A549 (cell line): ENCODE results near the gene TENT5C. TPM values are rescaled to one million over a fixed set of nuclear protein-coding genes. Genes with fewer than 3 reads are reported as not detected.

Experiments used
- ATAC-seq, 2 experiments: fragments of 200-7000 bp in 1 of 2; fragments of >200 bp in 1 of 2; cut with Nextera tagmentation in 1 of 2; cut with Tn5 transposase in 1 of 2; 3 replicates each; pipeline versions ENCODE4 v1.8.0 to v1.9.1; 2018 to 2020; ENCODE audit warnings: mild to moderate bottlenecking in 1 of 2, moderate library complexity in 1 of 2
- CTCF ChIA-PET: fragments of 300-600 bp; sonication (Branson Sonifier 250); formaldehyde crosslinking; extraction: SDS; loops from one replicate; lab custom pipeline; 2021; ENCODE audit warnings: antibody characterized with exemption, inconsistent platforms; lab: Yijun Ruan, JAX
- POLR2A ChIA-PET: fragments of 350-600 bp; formaldehyde crosslinking; extraction: SDS; loops from one replicate; lab custom pipeline; 2021; ENCODE audit warnings: antibody characterized with exemption, inconsistent platforms; lab: Yijun Ruan, JAX
- DNase-seq, 2 experiments: peaks; one replicate each; pipeline versions ENCODE4 v3.0.0 to v3.0.0-alpha.2; 2011 to 2016; ENCODE audit warnings: low read depth in 1 of 2, low spot score in 1 of 2
- FAIRE-seq: peaks from 2 replicates; lab custom pipeline; 2011; peaks lifted over from hg19 to GRCh38; lab: Jason Lieb, UNC
- H3K27ac ChIP-seq, 2 experiments: fragments of >200 bp; sonication (Bioruptor Twin); formaldehyde crosslinking; 3 replicates each; pipeline ENCODE4 v1.5.1; 2016 to 2017
- H3K4me1 ChIP-seq: fragments of >200 bp; sonication (Bioruptor Twin); formaldehyde crosslinking; 3 replicates; pipeline ENCODE4 v1.6.1; 2016
- H3K4me2 ChIP-seq: fragments of >200 bp; sonication (Bioruptor Twin); formaldehyde crosslinking; 3 replicates; pipeline ENCODE4 v1.6.1; 2016
- H3K4me3 ChIP-seq: fragments of >200 bp; sonication (Bioruptor Twin); formaldehyde crosslinking; 3 replicates; pipeline ENCODE4 v1.5.1; 2016
- H3K9me3 ChIP-seq: fragments of >200 bp; sonication (Bioruptor Twin); formaldehyde crosslinking; 3 replicates; pipeline ENCODE4 v1.6.1; 2016
- BHLHE40 ChIP-seq: IDR thresholded peaks from 2 replicates; pipeline ENCODE4 v1.6.1; 2012; ENCODE audit warnings: low read depth, low read length, inconsistent platforms
- CBX2 ChIP-seq: fragments of 200-600 bp; sonication (generic); IDR thresholded peaks from 2 replicates; pipeline ENCODE4 v1.6.1; 2016; ENCODE audit warnings: low read depth, mild to moderate bottlenecking, borderline replicate concordance
- CBX8 ChIP-seq: fragments of 200-600 bp; sonication (generic); IDR thresholded peaks from 2 replicates; pipeline ENCODE4 v1.6.1; 2016
- EHF ChIP-seq: fragments of 250-450 bp; sonication (Bioruptor Pico); IDR thresholded peaks from 2 replicates; pipeline ENCODE4 v1.5.0; 2020; ENCODE audit warnings: mild to moderate bottlenecking
- EHMT2 ChIP-seq: fragments of 200-600 bp; sonication (generic); IDR thresholded peaks from 2 replicates; pipeline ENCODE4 v1.6.1; 2016; ENCODE audit warnings: antibody characterized with exemption, low read depth, mild to moderate bottlenecking, moderate library complexity
- ELK1 ChIP-seq: fragments of 150-350 bp; IDR thresholded peaks from 2 replicates; pipeline ENCODE4 v1.6.1; 2014; ENCODE audit warnings: low read depth, mild to moderate bottlenecking, low read length
- EP300 ChIP-seq, 2 experiments: fragments of >200 bp; sonication (Bioruptor Twin); formaldehyde crosslinking; IDR thresholded peaks; 2 replicates in 1 of 2; 3 replicates in 1 of 2; pipeline ENCODE4 v1.6.1; 2016 to 2017
- ESRRA ChIP-seq: fragments of 150-350 bp; IDR thresholded peaks from 2 replicates; pipeline ENCODE4 v1.6.1; 2014; ENCODE audit warnings: mild to moderate bottlenecking, low read length, borderline replicate concordance
- FOXS1 ChIP-seq: fragments of 250-450 bp; sonication (Bioruptor Pico); IDR thresholded peaks from 2 replicates; pipeline ENCODE4 v1.5.0; 2020; ENCODE audit warnings: mild to moderate bottlenecking, moderate library complexity
- GATA3 ChIP-seq: IDR thresholded peaks from 2 replicates; pipeline ENCODE4 v1.6.1; 2012; ENCODE audit warnings: borderline replicate concordance
- HDAC2 ChIP-seq: fragments of 200-600 bp; sonication (generic); IDR thresholded peaks from 2 replicates; pipeline ENCODE4 v1.6.1; 2016
- HEYL ChIP-seq: fragments of 250-450 bp; sonication (Bioruptor Pico); IDR thresholded peaks from 2 replicates; pipeline ENCODE4 v1.8.0; 2021; ENCODE audit warnings: mild to moderate bottlenecking, moderate library complexity
- HOXB13 ChIP-seq: fragments of 250-450 bp; sonication (Bioruptor Pico); IDR thresholded peaks from 2 replicates; pipeline ENCODE4 v1.5.0; 2020; ENCODE audit warnings: low read depth, mild to moderate bottlenecking, moderate library complexity
- HOXB5 ChIP-seq: fragments of 250-450 bp; sonication (Bioruptor Pico); IDR thresholded peaks from 2 replicates; pipeline ENCODE4 v1.5.0; 2020; ENCODE audit warnings: mild to moderate bottlenecking, moderate library complexity
- JUN ChIP-seq, 2 experiments: fragments of >200 bp; sonication (Bioruptor Twin); formaldehyde crosslinking; IDR thresholded peaks; 2 replicates in 1 of 2; 3 replicates in 1 of 2; pipeline ENCODE4 v1.6.1; 2016 to 2017
- JUNB ChIP-seq: fragments of >200 bp; sonication (Bioruptor Twin); formaldehyde crosslinking; IDR thresholded peaks from 2 replicates; pipeline ENCODE4 v1.6.1; 2016
- KDM1A ChIP-seq: fragments of 200-600 bp; sonication (generic); IDR thresholded peaks from 2 replicates; pipeline ENCODE4 v1.6.1; 2016; ENCODE audit warnings: low read depth, mild to moderate bottlenecking
- MAFK ChIP-seq: fragments of 450-650 bp; IDR thresholded peaks from 2 replicates; pipeline ENCODE4 v1.6.1; 2014; ENCODE audit not compliant: partially characterized antibody
- MAZ ChIP-seq: fragments of 150-350 bp; IDR thresholded peaks from 2 replicates; pipeline ENCODE4 v1.6.1; 2014; ENCODE audit warnings: antibody characterized with exemption, low read depth, low read length, borderline replicate concordance
- NFE2L2 ChIP-seq: fragments of 150-350 bp; conservative IDR thresholded peaks from 2 replicates; pipeline ENCODE4 v1.6.1; 2014; ENCODE audit warnings: low read length
- NPAS2 ChIP-seq: fragments of 250-450 bp; sonication (Bioruptor Pico); IDR thresholded peaks from 2 replicates; pipeline ENCODE4 v1.8.0; 2022; ENCODE audit warnings: mild to moderate bottlenecking, moderate library complexity, borderline replicate concordance
- NR3C1 ChIP-seq: fragments of >200 bp; sonication (Bioruptor Twin); formaldehyde crosslinking; IDR thresholded peaks from 3 replicates; pipeline ENCODE4 v1.6.1; 2017
- POLR2A ChIP-seq: IDR thresholded peaks from 2 replicates; pipeline ENCODE4 v1.6.1; 2012; ENCODE audit warnings: mild to moderate bottlenecking, low read length
- POLR2AphosphoS2 ChIP-seq: conservative IDR thresholded peaks from 2 replicates; pipeline ENCODE4 v1.6.1; 2012; ENCODE audit warnings: low read length, improper control_type of control experiment, inconsistent platforms
- RAD21 ChIP-seq, 2 experiments: fragments of >200 bp in 1 of 2; sonication (Bioruptor Twin) in 1 of 2; formaldehyde crosslinking in 1 of 2; IDR thresholded peaks in 1 of 2; conservative IDR thresholded peaks in 1 of 2; 2 replicates in 1 of 2; 3 replicates in 1 of 2; pipeline ENCODE4 v1.6.1; 2012 to 2018; ENCODE audit warnings: inconsistent platforms in 1 of 2
- RCOR1 ChIP-seq: fragments of 150-350 bp; IDR thresholded peaks from 2 replicates; pipeline ENCODE4 v1.6.1; 2014; ENCODE audit warnings: antibody characterized with exemption, low read length, low read depth
- TFCP2L1 ChIP-seq: fragments of 250-450 bp; sonication (Bioruptor Pico); IDR thresholded peaks from 2 replicates; pipeline ENCODE4 v1.5.0; 2021; ENCODE audit warnings: mild to moderate bottlenecking
- TP53 ChIP-seq: fragments of 250-450 bp; sonication (Bioruptor Pico); IDR thresholded peaks from 2 replicates; pipeline ENCODE4 v1.5.0; 2021; ENCODE audit warnings: mild to moderate bottlenecking, moderate library complexity
- ZC3H11A ChIP-seq: fragments of 450-650 bp; IDR thresholded peaks from 2 replicates; pipeline ENCODE4 v1.6.1; 2014; ENCODE audit warnings: antibody characterized with exemption, mild to moderate bottlenecking
- ZFP36 ChIP-seq: fragments of 450-650 bp; IDR thresholded peaks from 2 replicates; pipeline ENCODE4 v1.6.1; 2014; ENCODE audit warnings: borderline replicate concordance; ENCODE audit not compliant: partially characterized antibody
- ZNF302 ChIP-seq: fragments of 250-450 bp; sonication (Bioruptor Pico); IDR thresholded peaks from 2 replicates; pipeline ENCODE4 v1.9.0; 2021; ENCODE audit warnings: inconsistent platforms, mild to moderate bottlenecking, moderate library complexity
- WGBS: methylation state at CpG from one replicate; pipeline ENCODE4 v1.1.6; 2017; ENCODE audit errors: missing lambda C conversion rate; 5-methylcytosine and 5-hydroxymethylcytosine counted together
- polyA plus RNA-seq, 4 experiments: library from polyadenylated mRNA; depleted of rRNA in 3 of 4; stranded (reverse); fragments of >200 nt; fragmentation: RNase III in 1 of 4; extraction: RNeasy Plus Mini Kit Qiagen cat#74134 plus additional on column Dnase treatment in 1 of 4; gene quantifications; 2 replicates in 3 of 4; 3 replicates in 1 of 4; pipeline ENCODE4 v1.2.3, GENCODE V29; 2011 to 2017
- TF ChIP-seq, protein P1 (sequence below): IDR thresholded peaks from 2 replicates; pipeline ENCODE4 v1.6.1; 2012
- TF ChIP-seq, protein P2 (sequence below): fragments of >200 bp; sonication (Bioruptor Twin); formaldehyde crosslinking; IDR thresholded peaks from 3 replicates; pipeline ENCODE4 v1.6.1; 2016

Gene TENT5C
- polyA plus RNA-seq, 2 of the 4 experiments (the other 2 are of a cell fraction), result 0.14 to 0.17 TPM

DNA sequence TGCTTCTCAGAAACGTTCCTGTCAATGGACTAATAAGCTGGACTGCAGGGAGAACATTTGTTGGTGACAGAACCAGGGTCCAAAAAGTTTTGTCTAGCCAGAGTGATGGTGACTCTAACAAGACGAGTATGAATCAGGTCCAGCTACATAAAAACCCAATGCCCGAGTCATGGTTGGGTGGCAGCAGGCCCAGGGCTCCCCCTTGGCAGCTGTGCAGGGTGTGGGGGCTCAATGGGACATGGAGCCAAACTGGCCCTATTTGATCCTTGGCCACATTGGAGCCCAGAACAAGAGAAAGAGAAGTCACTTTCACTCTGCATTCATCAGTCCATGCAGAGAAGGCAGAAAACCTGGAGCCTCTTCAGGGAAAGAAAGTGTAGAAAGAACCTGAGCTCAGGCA lies 37.9 kb upstream of the TENT5C start:
- ChIA-PET CTCF (interaction anchor here (0.7 to 1.6 kb wide), 3 partner anchors 14 to 186 kb away, joined by 3 to 7 read pairs (median 4); no protein-coding TSS in a partner anchor), POLR2A (no interaction called here)
- Histone ChIP-seq H3K4me2 (no peak overlapping the region), H3K4me3 (no peak overlapping the region), H3K27ac (no peak overlapping the region), H3K4me1 (no peaks in the 10 kb centered on the region), H3K9me3 (no peaks in the 10 kb centered on the region)
- FAIRE-seq (no peak), DNase-seq (no peak), ATAC-seq (no peak)
- WGBS, result 37% methylated on average over 3 of the region's 3 CpGs
- TF ChIP-seq HEYL (no peak), EHF (no peak), EP300 (IDR thresholded peaks at IDR 0.05) (no peak), CBX8 (no peak), HOXB13 (no peak), ZNF302 (CRISPR knock-in tag) (no peak), GATA3 (no peak), TP53 (CRISPR knock-in tag) (no peak), MAZ (no peak), BHLHE40 (no peak), RCOR1 (no peak), HOXB5 (CRISPR knock-in tag) (no peak), TFCP2L1 (CRISPR knock-in tag) (no peak), NR3C1 (no peak), MAFK (no peak), JUN (IDR thresholded peaks at IDR 0.05) (no peak), RAD21 (conservative IDR thresholded peaks at IDR 0.05 in 1 of 2, IDR thresholded peaks at IDR 0.05 in 1 of 2) (no peak), FOXS1 (no peak), ZFP36 (no peak)

DNA sequence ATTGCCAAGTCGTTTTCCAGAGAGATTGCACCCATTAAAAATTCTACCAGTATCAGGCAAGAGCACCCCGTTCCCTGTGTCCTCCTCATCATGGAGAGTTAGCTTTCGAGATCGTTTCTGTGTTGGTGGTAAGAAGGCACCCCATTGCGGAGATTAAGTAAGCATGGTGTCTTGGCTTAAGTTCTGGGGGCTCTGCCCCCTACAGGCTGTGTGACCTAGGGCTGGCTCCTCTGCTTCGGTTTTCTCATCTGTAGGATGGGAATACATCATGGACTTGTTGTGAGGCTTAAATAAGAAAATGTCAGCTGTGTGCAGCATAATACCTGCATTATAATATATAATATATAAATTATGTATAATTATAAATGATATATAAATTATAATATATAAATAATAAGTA lies 36.8 kb upstream of the TENT5C start:
- H3K27ac ChIP-seq, result no peak overlapping the region
- H3K4me1 ChIP-seq, result no peaks in the 10 kb centered on the region
- POLR2A ChIA-PET, result no interaction called here
- H3K9me3 ChIP-seq, result no peaks in the 10 kb centered on the region
- CTCF ChIA-PET, result interaction anchor here (1.1 to 1.6 kb wide), 2 partner anchors 13 to 185 kb away, joined by 4 to 7 read pairs; no protein-coding TSS in a partner anchor
- FAIRE-seq (no peak), DNase-seq (no peak), ATAC-seq (no peak)
- WGBS, result 62% methylated on average over 6 of the region's 6 CpGs
- no peak overlapping the region for H3K4me2 ChIP-seq
- no peak overlapping the region for H3K4me3 ChIP-seq
- TF ChIP-seq NFE2L2 (no peak), TFCP2L1 (CRISPR knock-in tag) (no peak), EHMT2 (no peak), HEYL (no peak), MAFK (no peak), BHLHE40 (no peak), JUNB (no peak), CBX2 (no peak), ESRRA (no peak), ELK1 (no peak), GATA3 (no peak)
- TF ChIP-seq, protein P1, sequence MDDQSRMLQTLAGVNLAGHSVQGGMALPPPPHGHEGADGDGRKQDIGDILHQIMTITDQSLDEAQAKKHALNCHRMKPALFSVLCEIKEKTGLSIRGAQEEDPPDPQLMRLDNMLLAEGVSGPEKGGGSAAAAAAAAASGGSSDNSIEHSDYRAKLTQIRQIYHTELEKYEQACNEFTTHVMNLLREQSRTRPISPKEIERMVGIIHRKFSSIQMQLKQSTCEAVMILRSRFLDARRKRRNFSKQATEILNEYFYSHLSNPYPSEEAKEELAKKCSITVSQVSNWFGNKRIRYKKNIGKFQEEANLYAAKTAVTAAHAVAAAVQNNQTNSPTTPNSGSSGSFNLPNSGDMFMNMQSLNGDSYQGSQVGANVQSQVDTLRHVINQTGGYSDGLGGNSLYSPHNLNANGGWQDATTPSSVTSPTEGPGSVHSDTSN, result no peak

DNA sequence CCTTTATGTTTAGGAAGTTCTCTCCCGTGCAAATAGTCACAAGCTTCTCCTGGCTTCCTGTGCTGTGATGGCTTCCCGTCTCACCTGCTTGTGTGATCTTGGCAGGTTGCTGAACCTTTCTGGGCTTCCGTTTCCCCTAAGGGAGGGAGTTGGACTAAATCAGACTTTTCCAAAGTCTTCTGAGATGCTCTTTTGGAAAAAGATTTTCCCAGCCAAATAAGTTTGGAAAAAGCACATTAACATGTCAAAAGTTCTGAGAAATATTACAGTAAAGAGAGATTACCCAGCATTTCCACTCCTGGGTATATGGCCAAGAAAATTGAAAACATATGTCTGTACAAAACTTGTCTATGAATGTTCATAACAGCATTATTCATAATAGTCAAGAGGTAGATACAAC lies 36.0 kb upstream of the TENT5C start:
- TF ChIP-seq ZFP36 (no peak), POLR2A (no peak), BHLHE40 (no peak), ZC3H11A (no peak), EP300 (IDR thresholded peaks at IDR 0.05) (no peak), NPAS2 (CRISPR knock-in tag) (no peak), MAZ (no peak), HDAC2 (no peak), KDM1A (no peak), POLR2AphosphoS2 (no peak), FOXS1 (no peak)
- TF ChIP-seq, protein P2, sequence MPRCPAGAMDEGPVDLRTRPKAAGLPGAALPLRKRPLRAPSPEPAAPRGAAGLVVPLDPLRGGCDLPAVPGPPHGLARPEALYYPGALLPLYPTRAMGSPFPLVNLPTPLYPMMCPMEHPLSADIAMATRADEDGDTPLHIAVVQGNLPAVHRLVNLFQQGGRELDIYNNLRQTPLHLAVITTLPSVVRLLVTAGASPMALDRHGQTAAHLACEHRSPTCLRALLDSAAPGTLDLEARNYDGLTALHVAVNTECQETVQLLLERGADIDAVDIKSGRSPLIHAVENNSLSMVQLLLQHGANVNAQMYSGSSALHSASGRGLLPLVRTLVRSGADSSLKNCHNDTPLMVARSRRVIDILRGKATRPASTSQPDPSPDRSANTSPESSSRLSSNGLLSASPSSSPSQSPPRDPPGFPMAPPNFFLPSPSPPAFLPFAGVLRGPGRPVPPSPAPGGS, result no peak
- TF ChIP-seq, all 56 proteins: peak for 0
- DNase-seq (no peak), ATAC-seq (no peak), FAIRE-seq (no peak)
- CTCF ChIA-PET, result no interaction called here
- POLR2A ChIA-PET, result no interaction called here
- Histone ChIP-seq H3K4me3 (no peak overlapping the region), H3K27ac (no peak overlapping the region), H3K4me2 (no peak overlapping the region), H3K4me1 (no peaks in the 10 kb centered on the region), H3K9me3 (no peaks in the 10 kb centered on the region)
- 58% methylated on average over 3 of the region's 3 CpGs for WGBS
